NAMALWA (cell line): ENCODE data around the gene GTF2A2.
A peak's percentile ranks its signal among the peaks of the same experiment; 100 is the strongest.
"Not testable (repeated sequence)": the region's sequence is repeated elsewhere in the genome, so short reads cannot be mapped to it uniquely, and the experiment has no call there.

Experiments
- DNase-seq: peaks from one replicate; pipeline ENCODE4 v3.0.0-alpha.2; 2015; ENCODE audit warnings: low spot score

Gene GTF2A2, protein sequence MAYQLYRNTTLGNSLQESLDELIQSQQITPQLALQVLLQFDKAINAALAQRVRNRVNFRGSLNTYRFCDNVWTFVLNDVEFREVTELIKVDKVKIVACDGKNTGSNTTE

DNA sequence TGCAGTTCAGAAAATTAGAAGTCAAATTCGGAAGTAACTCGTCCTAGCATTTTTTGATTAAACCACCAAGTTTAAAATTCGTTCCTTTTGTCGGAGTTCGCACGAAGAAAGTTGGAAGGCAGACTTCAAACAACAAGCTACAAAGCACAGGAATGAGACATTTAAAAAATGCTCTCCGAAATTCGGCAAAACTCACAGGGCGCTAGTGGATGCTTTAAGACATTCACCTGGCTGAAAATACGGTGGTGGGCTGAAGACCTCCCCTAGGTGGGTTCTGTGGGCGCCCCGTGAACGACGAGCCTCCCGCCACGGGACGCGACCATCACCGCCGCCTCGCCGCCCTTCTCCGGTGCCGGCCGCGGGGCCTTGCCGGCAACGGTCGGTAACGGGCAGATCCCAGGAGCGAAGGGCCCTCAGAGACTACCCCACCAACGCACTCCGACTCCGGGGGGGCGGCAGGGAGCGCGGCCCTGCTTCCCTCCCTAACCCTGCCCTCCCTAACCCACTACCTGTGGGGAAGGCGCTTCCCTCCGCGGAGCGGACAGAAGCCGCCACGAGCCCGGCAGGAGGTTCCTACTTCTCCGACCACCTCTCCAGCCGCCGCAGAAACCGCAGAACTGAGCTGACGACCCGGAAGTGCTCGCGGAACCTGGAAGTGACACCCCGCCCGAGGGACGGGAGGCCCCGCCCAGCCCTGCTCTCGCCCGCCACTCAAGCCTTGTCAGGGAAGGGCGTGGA lies at the start of gene GTF2A2:
TSS of gene GTF2A2 (minus strand) at position 619 of the 738 bp plus-strand sequence. CDS start 5,238 bp downstream, outside the sequence.
- peak; percentile 97 for DNase-seq

- no peak for DNase-seq
Observed at GRCh38 chr15:59703979-59704796, 46.9 kb upstream of the GTF2A2 start.

GRCh38 chr15:59702351-59702750 lies 45.0 kb upstream of the GTF2A2 start:
- DNase-seq, result no peak

GRCh38 chr15:59701880-59702279 lies 44.6 kb upstream of the GTF2A2 start:
- no peak for DNase-seq

GRCh38 chr15:59699810-59700431 lies 42.6 kb upstream of the GTF2A2 start:
- no peak for DNase-seq

GRCh38 chr15:59698065-59698464 lies 40.8 kb upstream of the GTF2A2 start:
- DNase-seq, result not testable (repeated sequence)

DNA sequence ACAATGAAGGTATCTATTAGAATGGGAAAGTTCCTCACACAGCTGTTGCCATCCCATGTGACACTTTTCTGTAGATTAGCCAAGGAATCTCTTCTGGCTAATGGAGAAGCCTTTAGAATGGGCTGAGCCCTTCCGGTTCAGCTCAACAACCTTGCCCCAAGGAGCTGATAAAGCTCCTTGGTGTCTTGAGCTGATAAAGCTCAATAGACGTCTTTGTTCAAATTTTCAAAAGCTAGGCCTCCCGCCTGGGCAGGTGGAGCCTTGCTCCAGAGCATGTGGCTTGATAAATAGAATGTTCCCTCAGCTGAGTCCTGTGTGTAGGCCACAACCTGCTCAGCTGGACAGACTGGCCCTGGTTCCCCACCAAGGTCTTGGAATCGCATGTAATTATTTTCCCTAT lies 39.0 kb upstream of the GTF2A2 start:
- DNase-seq, result no peak

GRCh38 chr15:59694779-59695178 lies 37.5 kb upstream of the GTF2A2 start:
- DNase-seq, result no peak

DNA sequence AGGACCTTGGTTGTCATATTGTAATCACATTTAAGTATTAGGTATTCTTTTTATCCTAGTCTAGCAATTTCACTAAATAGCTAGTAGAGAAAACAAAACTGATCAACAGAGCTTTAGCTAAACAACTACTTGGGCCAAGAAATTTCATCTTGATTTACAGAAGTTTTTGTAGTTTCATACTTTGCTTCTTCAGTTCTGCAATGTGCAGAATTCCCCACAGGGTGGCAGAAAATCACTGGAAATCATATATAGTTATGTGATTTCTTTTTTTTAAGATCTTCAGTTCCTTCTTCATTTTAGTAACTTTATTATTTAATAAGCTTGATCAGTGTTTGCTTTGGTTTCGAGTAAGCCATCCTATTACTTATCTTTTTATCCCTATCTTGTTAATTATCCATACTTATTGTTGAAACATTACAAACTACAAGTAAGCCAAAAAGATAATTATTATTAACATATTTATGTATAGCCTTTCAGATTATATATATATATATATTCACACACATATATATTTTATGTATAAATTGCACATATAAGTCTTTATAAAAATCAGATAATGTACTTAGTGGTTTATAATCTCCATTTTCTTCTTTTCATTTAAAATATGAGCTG lies 34.0 kb upstream of the GTF2A2 start:
- DNase-seq, result peak; percentile 83

GRCh38 chr15:59689626-59690236 lies 32.4 kb upstream of the GTF2A2 start:
- DNase-seq, result peak; percentile 57

DNA sequence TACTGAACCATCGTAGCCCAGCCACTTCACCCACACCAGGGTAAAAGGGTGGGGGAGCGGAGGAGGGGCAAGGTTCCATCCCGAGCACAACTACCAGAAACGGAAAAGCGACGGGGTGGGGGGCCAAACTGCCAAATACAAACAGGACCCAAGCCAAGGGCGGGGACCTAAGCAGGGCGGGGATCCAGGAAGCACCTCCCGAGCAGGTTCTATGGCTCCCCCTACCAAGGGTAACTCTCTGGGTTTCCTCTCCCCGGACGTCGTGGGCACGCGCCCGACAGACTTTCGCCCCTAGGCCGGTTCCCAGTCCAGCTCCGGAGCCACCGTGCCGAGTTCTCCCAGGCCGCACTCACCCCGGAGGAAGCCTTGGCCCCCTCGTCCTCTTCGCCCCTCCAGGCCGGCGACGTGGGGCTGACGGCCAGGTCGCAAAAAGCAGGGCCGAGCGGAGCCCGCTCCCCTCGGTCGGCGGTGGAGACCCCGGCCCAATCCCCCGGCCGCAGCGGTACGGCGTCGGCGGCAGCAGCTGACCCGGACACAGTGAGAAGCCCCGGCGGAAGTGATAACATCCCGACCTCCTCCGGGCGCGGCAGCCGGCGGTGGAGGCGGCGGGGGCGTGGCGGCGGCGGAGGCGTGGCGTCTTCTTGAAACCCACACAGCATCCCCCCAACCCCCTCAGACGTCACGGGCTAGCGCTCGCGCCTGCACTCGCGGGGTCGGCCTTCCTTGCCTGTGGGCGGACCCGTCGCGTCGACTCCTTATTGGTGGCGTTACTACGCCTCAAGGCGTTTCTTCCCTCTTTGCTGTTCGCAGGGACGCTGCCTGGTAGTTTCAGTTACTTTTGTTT lies 31.7 kb upstream of the GTF2A2 start, which contains the start of gene BNIP2:
TSS of gene BNIP2 (minus strand) at position 539 of the 844 bp plus-strand sequence. CDS start 6,863 bp downstream, outside the sequence.
- peak; percentile 96 for DNase-seq

DNA sequence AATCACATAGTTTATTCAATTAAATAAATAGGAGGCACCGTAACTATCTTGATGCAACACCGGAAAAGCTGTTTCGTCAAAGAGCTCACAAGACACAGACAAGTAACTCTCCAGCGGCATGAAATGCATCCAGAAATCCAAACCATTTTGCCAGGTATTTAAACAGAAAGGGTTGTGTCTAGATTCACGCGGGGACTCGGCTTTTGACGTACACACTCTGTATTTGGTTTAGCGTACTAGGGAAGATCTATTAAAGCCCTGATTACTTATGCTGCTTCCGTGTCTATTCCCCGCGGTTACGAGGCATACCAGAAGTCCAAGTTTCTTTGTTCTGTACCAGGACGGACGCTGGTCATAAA lies 31.1 kb upstream of the GTF2A2 start:
- peak; percentile 74 for DNase-seq

DNA sequence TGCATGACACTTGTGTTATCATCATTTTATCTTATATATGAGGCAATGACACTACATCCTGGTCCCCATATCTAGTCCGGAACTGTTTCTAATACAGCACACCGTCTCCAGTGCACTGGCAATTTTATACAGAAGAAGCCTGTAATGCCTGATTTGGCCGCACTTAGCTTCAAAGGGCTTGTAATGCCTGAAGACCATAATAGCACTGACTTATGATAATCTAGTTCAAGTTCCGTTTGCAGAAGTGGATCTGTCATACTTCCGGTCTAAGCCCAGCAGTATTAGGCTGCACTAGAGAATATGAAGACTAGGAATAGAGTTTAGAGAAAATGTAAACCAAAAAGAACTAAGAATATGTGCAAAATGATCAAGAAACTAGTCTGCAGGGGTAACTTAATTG lies 30.5 kb upstream of the GTF2A2 start:
- DNase-seq, result peak; percentile 80

GRCh38 chr15:59686389-59686788 lies 29.1 kb upstream of the GTF2A2 start:
- peak; percentile 83 for DNase-seq

DNA sequence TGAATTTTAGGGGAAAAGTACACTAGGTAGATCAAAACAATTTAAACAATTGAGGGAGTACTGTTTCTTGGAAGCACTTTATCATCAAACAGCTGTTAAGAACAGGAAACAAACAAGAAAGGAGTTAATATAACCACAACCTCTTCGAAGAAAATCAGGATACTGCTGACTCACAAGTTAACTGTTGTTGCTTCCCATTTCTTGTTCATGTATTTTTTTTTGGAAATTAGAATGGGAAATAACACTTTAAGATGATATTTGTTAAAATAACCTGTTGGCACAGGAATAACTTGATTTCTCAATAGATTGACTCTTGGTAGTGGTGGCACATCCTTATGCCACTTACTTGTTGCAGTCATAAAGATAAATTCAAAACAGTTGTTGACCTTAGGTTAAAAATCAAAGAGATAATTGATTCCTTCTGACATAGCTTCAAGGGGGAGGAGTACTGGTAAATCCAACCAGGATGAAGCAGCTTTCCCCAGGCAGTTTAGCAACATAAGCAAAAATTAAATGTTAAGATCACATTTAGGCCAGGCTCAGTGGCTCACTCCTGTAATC lies 28.5 kb upstream of the GTF2A2 start:
- DNase-seq, result no peak

DNA sequence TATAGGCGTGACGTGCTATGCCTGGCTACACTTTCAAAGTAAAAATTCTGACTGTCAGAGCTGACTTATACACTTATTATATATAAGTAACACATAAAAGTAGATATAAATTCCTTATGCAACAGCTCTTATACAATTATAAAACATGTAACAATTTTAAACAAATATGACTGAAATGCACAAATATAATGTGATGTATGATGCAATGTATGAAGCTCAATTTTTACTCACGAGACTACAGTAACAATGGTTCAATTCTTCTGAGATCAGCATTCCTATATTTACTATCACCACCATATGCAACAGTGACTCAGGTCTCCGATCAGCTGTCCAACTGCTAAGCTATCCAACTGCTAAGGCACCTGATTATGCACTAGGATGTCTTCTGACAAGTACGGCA lies 23.6 kb upstream of the GTF2A2 start:
- DNase-seq, result no peak

- no peak for DNase-seq
Observed at GRCh38 chr15:59680346-59680745, 23.0 kb upstream of the GTF2A2 start.

- no peak for DNase-seq
Observed at GRCh38 chr15:59678620-59679019, 21.3 kb upstream of the GTF2A2 start.

DNA sequence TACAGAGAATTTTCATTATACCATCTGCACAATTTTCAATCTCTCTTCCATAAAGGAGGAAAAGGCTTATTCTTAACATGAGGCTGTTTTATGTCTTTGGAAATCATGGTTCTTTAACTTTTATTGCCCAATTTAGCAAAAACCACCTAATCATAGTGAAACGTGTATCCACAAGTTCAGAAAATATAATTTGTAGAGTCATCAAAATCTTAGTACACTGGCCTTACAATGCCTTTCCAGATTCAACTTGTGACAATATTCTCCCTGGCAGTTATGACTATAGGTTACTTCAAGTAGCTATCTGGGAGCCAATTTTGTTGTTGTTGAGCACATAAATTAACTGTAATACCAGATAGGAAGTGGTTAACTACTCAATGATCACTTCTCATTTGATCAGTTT lies 20.9 kb upstream of the GTF2A2 start:
- DNase-seq, result no peak

GRCh38 chr15:59676565-59676964 lies 19.2 kb upstream of the GTF2A2 start:
- DNase-seq, result no peak
